ENCODE data around the gene PFKP.

The PFKP gene

GRCh38 chr10:3020881-3021280 is 46.5 kb upstream of the PFKP start:
- H3K9ac ChIP-seq (ENCODE audit: low read length) = no peak overlapping the region
- no peaks in the 10 kb centered on the region for H3K36me3 ChIP-seq (replicated peaks; ENCODE audit: insufficient read depth, low read length)
- H3K27me3 ChIP-seq (replicated peaks; ENCODE audit: insufficient read depth, low read length) = no peaks in the 10 kb centered on the region

GRCh38 chr10:3022027-3022426 is 45.3 kb upstream of the PFKP start:
- Histone ChIP-seq H3F3A (ENCODE audit: insufficient read depth, low read length) (no peaks in the 10 kb centered on the region), H3K27ac (ENCODE audit: low read length) (no peak overlapping the region), H2AFZ (ENCODE audit: low read length) (no peak overlapping the region), H3K9me3 (replicated peaks; ENCODE audit: insufficient read depth, low read length) (no peaks in the 10 kb centered on the region), H3K9me2 (replicated peaks; ENCODE audit: insufficient read depth, low read length) (no peaks in the 10 kb centered on the region), H3K27me3 (replicated peaks; ENCODE audit: insufficient read depth, low read length) (no peaks in the 10 kb centered on the region), H3K4me1 (ENCODE audit: low read length) (no peaks in the 10 kb centered on the region), H3K36me3 (replicated peaks; ENCODE audit: insufficient read depth, low read length) (no peaks in the 10 kb centered on the region), H3K4me2 (ENCODE audit: low read depth, low read length) (no peak overlapping the region), H4K20me1 (ENCODE audit: insufficient read depth, low read length) (no peaks in the 10 kb centered on the region), H3K9ac (ENCODE audit: low read length) (no peak overlapping the region), H3K4me3 (ENCODE audit: low read length) (no peak overlapping the region), H3K79me2 (ENCODE audit: low read length) (no peaks in the 10 kb centered on the region)
- TF ChIP-seq EZH2 (optimal IDR thresholded peaks at IDR 0.05; ENCODE audit: low read depth, low read length) (no peak), CTCF (IDR thresholded peaks at IDR 0.05; ENCODE audit: low read length) (no peak), EZH2phosphoT487 (IDR thresholded peaks at IDR 0.05; ENCODE audit: low read length) (no peak)
- DNase-seq = no peak

More at GRCh38 chr10:3020881-3021280, 46.5 kb upstream of the PFKP start:
- TF ChIP-seq EZH2phosphoT487 (IDR thresholded peaks at IDR 0.05; ENCODE audit: low read length) = no peak
- no peak for TF ChIP-seq CTCF (IDR thresholded peaks at IDR 0.05; ENCODE audit: low read length)
- no peak for TF ChIP-seq EZH2 (optimal IDR thresholded peaks at IDR 0.05; ENCODE audit: low read depth, low read length)
- no peaks in the 10 kb centered on the region for H3K9me3 ChIP-seq (replicated peaks; ENCODE audit: insufficient read depth, low read length)
- no peaks in the 10 kb centered on the region for H3K4me1 ChIP-seq (ENCODE audit: low read length)
- H3K9me2 ChIP-seq (replicated peaks; ENCODE audit: insufficient read depth, low read length) = no peaks in the 10 kb centered on the region
- no peak overlapping the region for H3K4me2 ChIP-seq (ENCODE audit: low read depth, low read length)
- no peaks in the 10 kb centered on the region for H4K20me1 ChIP-seq (ENCODE audit: insufficient read depth, low read length)
- H3K27ac ChIP-seq (ENCODE audit: low read length) = no peak overlapping the region
- no peaks in the 10 kb centered on the region for H3F3A ChIP-seq (ENCODE audit: insufficient read depth, low read length)
- H2AFZ ChIP-seq (ENCODE audit: low read length) = no peak overlapping the region
- no peak overlapping the region for H3K4me3 ChIP-seq (ENCODE audit: low read length)
- DNase-seq = no peak
- H3K79me2 ChIP-seq (ENCODE audit: low read length) = no peaks in the 10 kb centered on the region

DNA sequence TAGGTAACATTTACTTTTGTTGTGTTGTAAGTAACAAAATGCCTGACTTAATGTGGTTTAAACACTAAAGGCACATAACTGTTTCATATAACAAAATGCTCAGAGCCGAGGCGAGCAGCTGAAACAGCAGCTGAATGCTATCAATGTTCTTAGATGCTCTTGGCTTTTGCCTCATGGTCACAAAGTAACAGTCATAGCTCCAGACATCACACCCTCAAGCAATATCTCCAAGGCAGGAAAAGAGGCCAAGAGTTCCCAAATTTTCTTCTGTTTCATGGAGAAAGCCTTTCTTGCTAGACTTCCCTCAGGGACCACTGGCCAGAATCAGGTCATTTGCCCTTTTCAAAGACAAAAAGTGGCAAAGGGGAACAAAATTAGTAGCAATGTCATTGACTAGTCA is 43.5 kb upstream of the PFKP start:
- Histone ChIP-seq H3K9ac (ENCODE audit: low read length) (no peak overlapping the region), H3K27ac (ENCODE audit: low read length) (no peak overlapping the region), H3K36me3 (replicated peaks; ENCODE audit: insufficient read depth, low read length) (no peaks in the 10 kb centered on the region), H3K79me2 (ENCODE audit: low read length) (no peaks in the 10 kb centered on the region), H3K9me2 (replicated peaks; ENCODE audit: insufficient read depth, low read length) (no peaks in the 10 kb centered on the region), H3K4me3 (ENCODE audit: low read length) (no peak overlapping the region), H3F3A (ENCODE audit: insufficient read depth, low read length) (no peaks in the 10 kb centered on the region), H3K27me3 (replicated peaks; ENCODE audit: insufficient read depth, low read length) (no peaks in the 10 kb centered on the region), H3K4me1 (ENCODE audit: low read length) (no peaks in the 10 kb centered on the region), H3K9me3 (replicated peaks; ENCODE audit: insufficient read depth, low read length) (no peaks in the 10 kb centered on the region), H2AFZ (ENCODE audit: low read length) (no peak overlapping the region), H4K20me1 (ENCODE audit: insufficient read depth, low read length) (no peaks in the 10 kb centered on the region), H3K4me2 (ENCODE audit: low read depth, low read length) (no peak overlapping the region)
- no peak for DNase-seq
- TF ChIP-seq CTCF (IDR thresholded peaks at IDR 0.05; ENCODE audit: low read length) (no peak), EZH2phosphoT487 (IDR thresholded peaks at IDR 0.05; ENCODE audit: low read length) (no peak), EZH2 (optimal IDR thresholded peaks at IDR 0.05; ENCODE audit: low read depth, low read length) (no peak)

All from MM.1S (cell line).